H1 (cell line): ENCODE measurements around the gene IFNA14. TPM values are rescaled to one million over a fixed set of nuclear protein-coding genes. Genes with fewer than 3 reads are reported as not detected.

Experiments
- ASH2L ChIP-seq: fragments of 200-600, 300-600 bp; sonication (generic); IDR thresholded peaks from one replicate; pipeline ENCODE4 v1.7.1; 2017; ENCODE audit warnings: low read length
- CBX5 ChIP-seq: fragments of 300-800, 300-1000 bp; sonication (generic); IDR thresholded peaks from 2 replicates; pipeline ENCODE4 v1.7.1; 2016; ENCODE audit warnings: antibody characterized with exemption, low read length, low read depth
- CBX8 ChIP-seq: fragments of 300-800, 300-1000 bp; sonication (generic); IDR thresholded peaks from 2 replicates; pipeline ENCODE4 v1.7.1; 2016; ENCODE audit warnings: low read depth, low read length, borderline replicate concordance
- EP300 ChIP-seq, 2 experiments: IDR thresholded peaks; 1 replicate in 1 of 2; 2 replicates in 1 of 2; pipeline ENCODE4 v1.6.1; 2011 to 2012; ENCODE audit warnings: low read depth in 2 of 2, low read length in 2 of 2, mild to moderate bottlenecking in 2 of 2, borderline replicate concordance in 1 of 2, inconsistent platforms in 1 of 2, moderate library complexity in 1 of 2
- RXRA ChIP-seq: IDR thresholded peaks from 2 replicates; pipeline ENCODE4 v1.6.1; 2011; ENCODE audit warnings: low read depth, mild to moderate bottlenecking, low read length, moderate library complexity; ENCODE audit not compliant: insufficient read depth
- SUZ12 ChIP-seq: fragments of 200-600 bp; sonication (generic); IDR thresholded peaks from 2 replicates; pipeline ENCODE4 v1.6.1; 2012; ENCODE audit warnings: mild to moderate bottlenecking, inconsistent platforms, low read length, moderate library complexity, mixed read lengths
- TCF12 ChIP-seq: IDR thresholded peaks from 2 replicates; pipeline ENCODE4 v1.6.1; 2011; ENCODE audit warnings: low read depth, mild to moderate bottlenecking, low read length
- polyA plus RNA-seq, 7 experiments: library from polyadenylated mRNA; depleted of rRNA in 3 of 7; stranded (reverse) in 5 of 7; unstranded in 2 of 7; fragments of >200 nt in 5 of 7; fragments of 200-250 nt in 2 of 7; gene quantifications; 1 replicate in 5 of 7; 2 replicates in 1 of 7; 4 replicates in 1 of 7; pipeline versions ENCODE4 v1.2.1 to v1.2.3, GENCODE V29; 2011 to 2013; ENCODE audit warnings: missing spikeins in 2 of 7, mixed read lengths in 2 of 7
- total RNA-seq: library from RNA; stranded (reverse); fragmentation: NEBNext Ultra II Directional; extraction: Animal tissue kit (Norgen Biotek cat#: 25700); gene quantifications from 2 replicates; pipeline ENCODE4 v1.2.1, GENCODE V29; 2021

Gene IFNA14
- total and polyA plus RNA-seq, 2 of the 8 experiments (the other 6 are each of a cell fraction or from before 2014, with no cell fraction given): not detected

DNA sequence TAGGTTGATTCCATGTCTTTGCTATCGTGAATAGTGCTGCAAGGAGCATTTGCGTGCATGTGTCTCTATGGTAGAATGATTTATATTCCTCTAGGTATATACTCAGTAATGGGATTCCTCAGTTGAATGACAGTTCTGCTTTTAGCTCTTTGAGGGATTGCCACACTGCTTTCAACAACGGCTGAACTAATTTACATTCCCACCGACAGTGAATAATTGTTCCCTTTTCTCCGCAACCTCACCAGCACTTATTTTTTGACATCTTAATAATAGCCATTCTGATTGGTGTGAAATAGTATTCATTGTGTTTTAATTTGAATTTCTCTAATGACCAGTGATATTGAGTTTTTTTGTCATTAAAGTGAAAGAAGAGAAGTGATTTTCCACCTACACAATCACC, 46.9 kb upstream of the IFNA14 start (continued):
- TF ChIP-seq RXRA (no peak), ASH2L (no peak), TCF12 (no peak), CBX8 (no peak), CBX5 (no peak), SUZ12 (no peak), EP300 (IDR thresholded peaks at IDR 0.05; ENCODE audit: borderline replicate concordance in 1 of 2, low read depth in 2 of 2, low read length in 2 of 2) (no peak)
